Esophagus squamous epithelium (tissue), 5 donors: ENCODE data around the gene NR1H2. TPM values are rescaled to one million over a fixed set of nuclear protein-coding genes. Genes with fewer than 3 reads are reported as not detected.

Experiments used
- DNase-seq: peaks from one replicate; lab custom pipeline; 2025; lab: John Stamatoyannopoulos, UW
- H3K27ac ChIP-seq, 4 donors: fragments of 200-600 bp; sonication (generic); one replicate each; pipeline ENCODE4 v1.5.1; 2016 to 2019; ENCODE audit warnings: mild to moderate bottlenecking in 1 of 4
- H3K27me3 ChIP-seq, 4 donors: fragments of 200-600 bp; sonication (generic); 1 replicate in 3 of 4; 2 replicates in 1 of 4; pipeline versions ENCODE4 v1.5.1 to v1.6.0; 2017 to 2021; ENCODE audit warnings: antibody characterized with exemption in 1 of 4
- H3K36me3 ChIP-seq, 3 donors: fragments of 200-600 bp; sonication (generic); one replicate each; pipeline ENCODE4 v1.5.1; 2016 to 2019
- H3K4me1 ChIP-seq, 3 donors: fragments of 200-600 bp; sonication (generic); one replicate each; pipeline ENCODE4 v1.5.1; 2017 to 2019
- H3K4me3 ChIP-seq, 4 donors: fragments of 200-600 bp; sonication (generic); 1 replicate in 3 of 4; 2 replicates in 1 of 4; pipeline ENCODE4 v1.5.1; 2016 to 2019; ENCODE audit warnings: mild to moderate bottlenecking in 2 of 4, moderate library complexity in 1 of 4
- H3K9me3 ChIP-seq, 3 donors: fragments of 200-600 bp; sonication (generic); one replicate each; pipeline ENCODE4 v1.5.1; 2016 to 2019
- CTCF ChIP-seq, 6 experiments: fragments of 450-650 bp in 4 of 6; fragments of 200-600 bp in 2 of 6; sonication (generic) in 2 of 6; IDR thresholded peaks; one replicate each; pipeline ENCODE4 v1.5.1; 2016 to 2019; ENCODE audit warnings: antibody characterized with exemption in 6 of 6, mild to moderate bottlenecking in 4 of 6, moderate library complexity in 4 of 6
- POLR2A ChIP-seq, 4 donors: fragments of 450-650 bp; IDR thresholded peaks; one replicate each; pipeline ENCODE4 v1.6.1; 2017; ENCODE audit warnings: antibody characterized with exemption in 4 of 4, mild to moderate bottlenecking in 4 of 4, moderate library complexity in 3 of 4
- WGBS, 2 donors: methylation state at CpG; one replicate each; pipeline ENCODE4 v1.1.5; 2018; 5-methylcytosine and 5-hydroxymethylcytosine counted together
- intact Hi-C: fragments of 100-400 bp; cut with DNase I; formaldehyde crosslinking; loops from one replicate; pipeline ENCODE4 v1.15.0; 2022
- total RNA-seq, 4 donors: library from RNA; depleted of rRNA; stranded (reverse); fragments of >200 nt; gene quantifications; one replicate each; pipeline ENCODE4 v1.1.0, GENCODE V29; 2016
- donor health status: DM: yes; HTN: yes; CAD: no.

The NR1H2 gene
- total RNA-seq, 4 donors from 2014 or later: 48.6 to 84.1 (median 68.1) TPM

- Histone ChIP-seq H3K4me1 (peaks cover 10 to 70% (median 16%) of the 10 kb centered on the region in 3 donors), H3K27me3 (peaks cover 4 to 86% (median 19%) of the 10 kb centered on the region in 4 donors), H3K4me3 (peak overlapping the region in 1 of 4 donors; percentile 61), H3K36me3 (no peaks in the 10 kb centered on the region), H3K9me3 (peaks cover 0 to 6% (median 0%) of the 10 kb centered on the region in 3 donors), H3K27ac (peak overlapping the region in 1 of 4 donors; percentile 75)
- DNase-seq: no peak
- WGBS, 2 donors: 6% methylated on average over 2 of the region's 2 CpGs; no CpG with 5 or more reads in 1 of the 2 donors
- intact Hi-C loops: no loop called here
- TF ChIP-seq CTCF (IDR thresholded peaks at IDR 0.05) (no peak), POLR2A (IDR thresholded peaks at IDR 0.05) (no peak)
These were observed 44.3 kb upstream of the NR1H2 start for GRCh38 chr19:50331994-50332243.

GRCh38 chr19:50332244-50333038 is 43.8 kb upstream of the NR1H2 start:
- 8 to 15% methylated on average over 17 to 19 of the region's 20 CpGs for WGBS, 2 donors
- intact Hi-C loops: no loop called here
- peak overlapping the region in 3 of 4 donors; percentile 19 to 75 (median 65) for H3K27ac ChIP-seq
- H3K4me3 ChIP-seq: peak overlapping the region in 3 of 4 donors; percentile 43 to 61 (median 46)
- TF ChIP-seq POLR2A (IDR thresholded peaks at IDR 0.05) (no peak), CTCF (IDR thresholded peaks at IDR 0.05) (no peak)
- H3K4me1 ChIP-seq: peaks cover 10 to 65% (median 16%) of the 10 kb centered on the region in 3 donors
- H3K36me3 ChIP-seq: no peaks in the 10 kb centered on the region
- DNase-seq: no peak
- peaks cover 4 to 81% (median 16%) of the 10 kb centered on the region in 4 donors for H3K27me3 ChIP-seq
- H3K9me3 ChIP-seq: peaks cover 0 to 6% (median 0%) of the 10 kb centered on the region in 3 donors

GRCh38 chr19:50333235-50333736 is 43.0 kb upstream of the NR1H2 start:
- H3K9me3 ChIP-seq: peaks cover 0 to 6% (median 0%) of the 10 kb centered on the region in 3 donors
- H3K4me1 ChIP-seq: peaks cover 10 to 58% (median 16%) of the 10 kb centered on the region in 3 donors
- no peaks in the 10 kb centered on the region for H3K36me3 ChIP-seq
- TF ChIP-seq POLR2A (IDR thresholded peaks at IDR 0.05) (no peak), CTCF (IDR thresholded peaks at IDR 0.05) (no peak)
- DNase-seq: peak; percentile 52
- 0% methylated on average over 2 of the region's 34 CpGs for WGBS, 2 donors
- peak overlapping the region; percentile 19 to 75 (median 65) for H3K27ac ChIP-seq
- H3K4me3 ChIP-seq: peak overlapping the region; percentile 13 to 61 (median 44)
- intact Hi-C loops: no loop called here
- peaks cover 4 to 72% (median 11%) of the 10 kb centered on the region in 4 donors for H3K27me3 ChIP-seq

GRCh38 chr19:50333737-50334617 is 42.3 kb upstream of the NR1H2 start:
- TF ChIP-seq CTCF (IDR thresholded peaks at IDR 0.05): peak in 1 of 6 experiments; percentile 15
- peak in 1 of 4 donors; percentile 52 for TF ChIP-seq POLR2A (IDR thresholded peaks at IDR 0.05)
- Histone ChIP-seq H3K4me3 (peak overlapping the region; percentile 13 to 61 (median 44)), H3K27ac (peak overlapping the region; percentile 15 to 75 (median 65)), H3K36me3 (no peaks in the 10 kb centered on the region), H3K27me3 (peaks cover 4 to 68% (median 11%) of the 10 kb centered on the region in 4 donors), H3K4me1 (peaks cover 10 to 55% (median 16%) of the 10 kb centered on the region in 3 donors), H3K9me3 (peaks cover 0 to 6% (median 0%) of the 10 kb centered on the region in 3 donors)
- intact Hi-C loops: no loop called here
- DNase-seq: no peak
- 21 to 25% methylated on average over 22 to 27 of the region's 54 CpGs for WGBS, 2 donors
